D721Med (cell line): ENCODE data around the gene IPO11.
"Not testable (repeated sequence)": the region's sequence is repeated elsewhere in the genome, so short reads cannot be mapped to it uniquely, and the experiment has no call there.

Experiments used
- DNase-seq: peaks from one replicate; pipeline ENCODE4 v3.0.0; 2011; ENCODE audit warnings: low spot score; ENCODE audit not compliant: insufficient read length
- FAIRE-seq: peaks from 2 replicates; lab custom pipeline; 2011; peaks lifted over from hg19 to GRCh38; lab: Jason Lieb, UNC
- TF ChIP-seq, protein P1 (sequence below): IDR thresholded peaks from 2 replicates; pipeline ENCODE4 v1.5.1; 2012; ENCODE audit warnings: mild to moderate bottlenecking, control low read depth; ENCODE audit not compliant: insufficient read depth; ENCODE audit errors: missing control alignments

Gene IPO11

DNA sequence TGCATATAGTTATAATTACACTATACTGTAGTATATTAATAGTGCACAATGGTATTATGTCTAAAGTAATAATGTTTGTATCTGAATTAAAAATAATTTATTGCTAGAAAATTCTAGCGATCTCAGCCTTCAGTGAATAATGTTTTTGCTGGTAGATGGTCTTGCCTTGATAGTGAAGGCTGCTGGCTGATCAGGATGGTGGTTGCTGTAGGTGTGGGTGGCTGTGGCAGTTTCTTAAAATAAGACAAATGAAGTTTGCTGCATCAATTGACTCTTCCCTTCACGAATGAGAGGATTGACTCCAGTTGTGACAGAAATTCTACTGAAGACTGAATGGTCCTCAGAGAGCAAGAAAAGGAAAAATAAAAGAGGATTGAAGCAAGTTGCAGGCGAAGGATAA is 146.4 kb downstream of the IPO11 start:
- FAIRE-seq (no peak), DNase-seq (no peak)
- TF ChIP-seq, protein P1, sequence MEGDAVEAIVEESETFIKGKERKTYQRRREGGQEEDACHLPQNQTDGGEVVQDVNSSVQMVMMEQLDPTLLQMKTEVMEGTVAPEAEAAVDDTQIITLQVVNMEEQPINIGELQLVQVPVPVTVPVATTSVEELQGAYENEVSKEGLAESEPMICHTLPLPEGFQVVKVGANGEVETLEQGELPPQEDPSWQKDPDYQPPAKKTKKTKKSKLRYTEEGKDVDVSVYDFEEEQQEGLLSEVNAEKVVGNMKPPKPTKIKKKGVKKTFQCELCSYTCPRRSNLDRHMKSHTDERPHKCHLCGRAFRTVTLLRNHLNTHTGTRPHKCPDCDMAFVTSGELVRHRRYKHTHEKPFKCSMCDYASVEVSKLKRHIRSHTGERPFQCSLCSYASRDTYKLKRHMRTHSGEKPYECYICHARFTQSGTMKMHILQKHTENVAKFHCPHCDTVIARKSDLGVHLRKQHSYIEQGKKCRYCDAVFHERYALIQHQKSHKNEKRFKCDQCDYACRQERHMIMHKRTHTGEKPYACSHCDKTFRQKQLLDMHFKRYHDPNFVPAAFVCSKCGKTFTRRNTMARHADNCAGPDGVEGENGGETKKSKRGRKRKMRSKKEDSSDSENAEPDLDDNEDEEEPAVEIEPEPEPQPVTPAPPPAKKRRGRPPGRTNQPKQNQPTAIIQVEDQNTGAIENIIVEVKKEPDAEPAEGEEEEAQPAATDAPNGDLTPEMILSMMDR, result no peak

DNA sequence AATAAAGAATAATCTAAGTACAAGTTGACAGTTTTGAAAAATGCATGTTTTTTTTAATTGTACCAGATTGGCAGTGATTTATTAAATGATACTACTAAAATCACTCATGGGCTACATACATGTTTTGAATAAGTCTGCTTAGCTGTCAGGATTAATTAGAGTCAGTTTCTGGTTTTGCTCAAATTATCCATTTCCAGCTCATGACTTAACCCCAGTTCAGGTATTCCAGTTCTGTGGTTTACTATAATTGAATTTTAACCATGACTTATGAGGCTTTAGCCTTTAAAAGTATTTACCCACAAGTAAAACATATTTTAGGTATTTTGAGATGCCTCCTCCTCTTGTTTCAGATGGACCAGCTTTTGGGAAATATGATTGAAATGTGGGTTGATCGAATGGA is 148.2 kb downstream of the IPO11 start:
- TF ChIP-seq, protein P1, result no peak
- no peak for DNase-seq
- FAIRE-seq, result no peak

DNA sequence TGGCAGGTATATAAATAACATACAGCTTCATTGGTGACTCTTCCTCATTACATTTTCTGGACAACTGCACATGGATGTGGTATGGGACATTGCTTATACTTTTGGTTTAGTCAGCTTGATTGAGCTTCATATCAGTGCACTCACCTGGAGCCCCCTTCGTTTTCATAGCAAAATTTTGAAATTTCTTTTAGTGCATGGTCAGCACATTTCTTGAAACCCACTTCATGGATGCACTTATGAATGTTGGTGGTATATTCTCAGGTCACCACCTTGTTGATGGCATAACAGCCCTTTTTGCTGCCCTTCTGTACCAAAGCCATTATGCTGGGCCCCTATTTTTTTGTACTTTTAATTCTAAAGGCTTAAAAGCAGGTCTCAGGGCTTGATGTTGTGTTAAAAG is 149.3 kb downstream of the IPO11 start:
- TF ChIP-seq, protein P1, result no peak
- DNase-seq (no peak), FAIRE-seq (no peak)

DNA sequence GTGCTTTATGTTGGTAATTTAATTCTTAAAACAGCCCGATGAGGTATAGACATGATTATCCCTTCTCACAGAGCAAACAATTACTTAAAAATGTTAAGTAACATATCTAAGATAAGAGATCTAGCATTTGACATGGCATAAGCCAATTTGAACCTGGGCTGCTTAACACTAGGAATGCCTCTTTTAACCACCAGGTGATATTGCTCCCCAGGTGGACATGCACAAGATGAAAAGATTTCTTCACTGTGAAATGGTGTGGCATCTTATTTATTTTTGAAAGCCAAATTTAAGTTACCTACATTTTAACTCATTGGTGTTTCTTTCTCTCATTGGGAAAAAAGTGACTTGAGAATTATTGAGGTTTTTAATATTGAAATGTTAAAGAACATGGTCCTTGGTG is 150.3 kb downstream of the IPO11 start:
- DNase-seq, result no peak
- TF ChIP-seq, protein P1, result no peak
- FAIRE-seq, result no peak

DNA sequence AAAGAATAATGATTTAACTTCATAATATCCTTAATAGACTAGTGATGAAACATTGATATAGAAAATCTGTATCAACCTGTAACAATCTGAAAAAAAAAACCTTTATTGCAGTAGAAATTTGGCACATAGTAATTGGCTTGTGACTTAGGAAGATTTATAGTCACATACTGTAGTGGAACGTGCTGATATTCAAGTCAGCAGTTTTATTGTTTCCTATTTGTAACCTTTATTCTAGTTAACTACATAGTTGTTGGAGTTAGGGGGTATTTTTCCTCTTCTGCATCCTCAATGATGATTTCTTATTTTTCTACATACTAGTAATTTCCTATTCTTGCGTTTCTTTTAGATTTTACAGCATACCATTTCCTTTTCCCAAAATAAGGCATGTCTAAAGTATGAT is 151.5 kb downstream of the IPO11 start:
- DNase-seq (no peak), FAIRE-seq (no peak)
- TF ChIP-seq, protein P1, result no peak

DNA sequence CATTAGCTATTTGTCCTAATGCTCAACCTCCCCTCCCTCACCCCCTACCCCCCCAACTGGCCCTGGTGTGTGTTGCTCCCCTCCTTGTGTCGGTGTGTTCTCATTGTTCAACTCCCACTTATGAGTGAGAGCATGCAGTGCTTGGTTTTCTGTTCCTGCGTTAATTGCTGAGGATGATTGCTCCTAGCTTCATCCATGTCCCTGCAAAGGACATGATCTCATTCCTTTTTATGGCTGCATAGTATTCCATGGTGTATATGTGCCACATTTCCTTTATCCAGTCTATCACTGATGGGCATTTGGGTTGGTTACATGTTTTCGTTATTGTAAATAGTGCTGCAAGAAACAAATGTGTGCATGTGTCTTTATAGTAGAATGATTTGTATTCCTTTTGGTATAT is 153.2 kb downstream of the IPO11 start:
- not testable (repeated sequence) for DNase-seq, FAIRE-seq

DNA sequence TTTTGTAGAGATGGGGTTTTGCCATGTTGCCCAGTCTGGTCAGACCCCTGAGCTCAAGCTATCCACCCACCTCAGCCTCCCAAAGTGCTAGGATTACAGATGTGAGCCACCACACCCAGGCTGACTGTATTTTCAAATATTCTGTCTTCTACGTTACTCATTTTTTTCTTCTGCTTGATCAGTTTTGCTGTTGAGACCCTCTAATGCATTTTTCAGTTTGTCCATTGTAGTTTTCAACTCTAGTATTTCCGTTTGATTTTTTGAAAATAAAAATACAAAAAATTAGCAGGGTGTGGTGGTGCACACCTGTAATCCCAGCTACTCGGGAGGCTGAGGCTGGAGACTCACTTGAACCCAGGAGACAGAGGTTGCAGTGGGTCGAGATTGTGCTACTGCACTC is 155.6 kb downstream of the IPO11 start:
- no peak for DNase-seq
- no peak for FAIRE-seq
- TF ChIP-seq, protein P1, result no peak
